ENCODE data around the gene HIC1.

HIC1 gene

DNA sequence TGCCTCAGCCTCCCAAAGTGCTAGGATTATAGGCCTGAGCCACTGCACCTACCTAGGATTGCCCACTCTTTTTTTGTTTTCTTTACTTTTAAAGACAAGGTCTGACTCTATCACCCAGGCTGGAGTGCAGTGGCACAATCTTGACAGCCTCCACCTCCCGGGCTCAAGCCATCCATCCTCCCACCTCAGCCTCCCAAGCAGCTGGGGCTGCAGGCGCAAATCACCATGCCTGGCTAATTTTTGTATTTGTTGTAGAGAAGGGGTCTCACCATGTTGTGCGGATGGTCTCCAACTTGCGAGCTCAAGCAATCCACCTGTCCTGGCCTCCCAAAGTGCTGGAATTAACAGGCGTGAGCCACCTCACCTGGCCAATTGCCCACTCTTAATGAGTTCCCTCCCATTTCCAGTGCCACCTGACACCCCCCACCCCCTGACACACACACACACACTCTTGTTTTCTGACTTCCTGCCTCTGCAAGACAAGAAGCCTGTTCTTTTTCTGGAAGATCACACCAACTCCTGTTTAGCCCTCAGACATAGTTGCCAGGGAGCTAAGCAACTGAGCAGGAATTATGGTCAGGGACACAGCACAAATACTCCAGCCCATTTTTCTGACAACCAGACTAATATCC lies 10.5 kb upstream of the HIC1 start:
- Histone ChIP-seq H3K36me3 (ENCODE audit: control insufficient read depth, insufficient read depth, low read length) (no peaks in the 10 kb centered on the region), H3K4me1 (ENCODE audit: control insufficient read depth, low read depth, low read length) (peaks cover 3% of the 10 kb centered on the region), H2BK120ac (ENCODE audit: low read depth, low read length) (no peak overlapping the region), H2AK5ac (ENCODE audit: low read length) (no peak overlapping the region), H3K79me1 (ENCODE audit: low read length) (peaks cover 2% of the 10 kb centered on the region), H3K4me3 (ENCODE audit: low read length) (no peak overlapping the region), H4K8ac (ENCODE audit: low read depth, low read length) (no peak overlapping the region), H3K56ac (ENCODE audit: low read length) (no peak overlapping the region), H3K27me3 (ENCODE audit: insufficient read depth, low read length, poor library complexity) (no peaks in the 10 kb centered on the region), H3K79me2 (ENCODE audit: control insufficient read depth, insufficient read depth, low read length) (no peaks in the 10 kb centered on the region), H3K23ac (ENCODE audit: low read length) (no peak overlapping the region), H2BK5ac (ENCODE audit: low read length) (no peak overlapping the region), H3K4me2 (ENCODE audit: low read length) (no peak overlapping the region), H3K27ac (ENCODE audit: low read depth, low read length) (no peak overlapping the region), H3K18ac (ENCODE audit: low read length) (no peak overlapping the region), H3K9ac (ENCODE audit: low read length) (no peak overlapping the region), H4K5ac (ENCODE audit: low read length) (no peak overlapping the region), H3K4ac (ENCODE audit: low read depth, low read length) (no peak overlapping the region), H2BK15ac (replicated peaks; ENCODE audit: low read depth) (no peak overlapping the region)
- no peak for DNase-seq
- no CpG with 5 or more reads among the region's 5 CpGs for WGBS (ENCODE audit: extremely low coverage, insufficient coverage, low lambda C conversion rate)

- H3K27me3 ChIP-seq (ENCODE audit: insufficient read depth, low read length, poor library complexity) = peaks cover 12% of the 10 kb centered on the region
Observed at GRCh38 chr17:2047590-2047989, 7.3 kb upstream of the HIC1 start.

DNA sequence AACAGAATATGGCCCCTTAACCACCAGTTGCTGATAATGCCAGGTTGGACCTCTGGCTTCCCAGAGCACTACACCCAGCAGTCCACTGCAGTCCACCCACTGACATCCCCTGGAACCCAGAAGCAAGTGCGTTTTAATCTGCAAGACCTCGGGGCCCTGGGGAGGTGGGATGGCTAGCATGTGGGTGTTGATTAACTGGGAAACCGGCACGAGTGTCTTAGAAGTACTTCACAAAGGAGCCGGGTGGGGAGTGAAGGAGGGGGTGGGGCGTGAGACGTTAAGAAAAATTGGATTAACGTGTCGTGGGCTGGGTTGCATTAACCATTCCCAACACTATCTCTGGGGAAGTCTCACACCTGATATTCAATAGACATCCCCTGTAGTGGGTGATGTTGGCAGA lies 6.1 kb upstream of the HIC1 start:
- peak; percentile 90 for DNase-seq
- H4K5ac ChIP-seq (ENCODE audit: low read length) = no peak overlapping the region
- no peak overlapping the region for H2BK15ac ChIP-seq (replicated peaks; ENCODE audit: low read depth)
- H3K56ac ChIP-seq (ENCODE audit: low read length) = no peak overlapping the region
- WGBS (ENCODE audit: extremely low coverage, insufficient coverage, low lambda C conversion rate) = no CpG with 5 or more reads among the region's 9 CpGs
- no peak overlapping the region for H3K23ac ChIP-seq (ENCODE audit: low read length)
- no peak overlapping the region for H3K27ac ChIP-seq (ENCODE audit: low read depth, low read length)
- no peak overlapping the region for H3K9ac ChIP-seq (ENCODE audit: low read length)
- H3K27me3 ChIP-seq (ENCODE audit: insufficient read depth, low read length, poor library complexity) = peaks cover 21% of the 10 kb centered on the region
- H3K36me3 ChIP-seq (ENCODE audit: control insufficient read depth, insufficient read depth, low read length) = no peaks in the 10 kb centered on the region
- H3K79me2 ChIP-seq (ENCODE audit: control insufficient read depth, insufficient read depth, low read length) = no peaks in the 10 kb centered on the region
- H3K4me1 ChIP-seq (ENCODE audit: control insufficient read depth, low read depth, low read length) = peaks cover 3% of the 10 kb centered on the region
- no peak overlapping the region for H2BK5ac ChIP-seq (ENCODE audit: low read length)
- H2AK5ac ChIP-seq (ENCODE audit: low read length) = no peak overlapping the region
- H2BK120ac ChIP-seq (ENCODE audit: low read depth, low read length) = no peak overlapping the region
- H3K18ac ChIP-seq (ENCODE audit: low read length) = no peak overlapping the region
- no peaks in the 10 kb centered on the region for H3K79me1 ChIP-seq (ENCODE audit: low read length)
- H3K4me3 ChIP-seq (ENCODE audit: low read length) = no peak overlapping the region
- H3K4ac ChIP-seq (ENCODE audit: low read depth, low read length) = no peak overlapping the region
- H3K4me2 ChIP-seq (ENCODE audit: low read length) = no peak overlapping the region
- no peak overlapping the region for H4K8ac ChIP-seq (ENCODE audit: low read depth, low read length)

More at GRCh38 chr17:2047590-2047989, 7.3 kb upstream of the HIC1 start:
- H3K9ac ChIP-seq (ENCODE audit: low read length) = no peak overlapping the region
- no CpG with 5 or more reads among the region's 6 CpGs for WGBS (ENCODE audit: extremely low coverage, insufficient coverage, low lambda C conversion rate)
- H3K23ac ChIP-seq (ENCODE audit: low read length) = no peak overlapping the region
- H3K4me3 ChIP-seq (ENCODE audit: low read length) = no peak overlapping the region
- no peak overlapping the region for H4K5ac ChIP-seq (ENCODE audit: low read length)
- no peak overlapping the region for H3K27ac ChIP-seq (ENCODE audit: low read depth, low read length)
- H3K4me1 ChIP-seq (ENCODE audit: control insufficient read depth, low read depth, low read length) = peaks cover 3% of the 10 kb centered on the region
- H3K4ac ChIP-seq (ENCODE audit: low read depth, low read length) = no peak overlapping the region
- no peak overlapping the region for H2BK15ac ChIP-seq (replicated peaks; ENCODE audit: low read depth)
- H3K79me1 ChIP-seq (ENCODE audit: low read length) = peaks cover 2% of the 10 kb centered on the region
- H3K4me2 ChIP-seq (ENCODE audit: low read length) = no peak overlapping the region
- DNase-seq = no peak
- H3K56ac ChIP-seq (ENCODE audit: low read length) = no peak overlapping the region
- H4K8ac ChIP-seq (ENCODE audit: low read depth, low read length) = no peak overlapping the region
- no peak overlapping the region for H2AK5ac ChIP-seq (ENCODE audit: low read length)
- H2BK5ac ChIP-seq (ENCODE audit: low read length) = no peak overlapping the region
- no peak overlapping the region for H2BK120ac ChIP-seq (ENCODE audit: low read depth, low read length)
- no peak overlapping the region for H3K18ac ChIP-seq (ENCODE audit: low read length)
- no peaks in the 10 kb centered on the region for H3K79me2 ChIP-seq (ENCODE audit: control insufficient read depth, insufficient read depth, low read length)
- H3K36me3 ChIP-seq (ENCODE audit: control insufficient read depth, insufficient read depth, low read length) = no peaks in the 10 kb centered on the region

GRCh38 chr17:2049333-2050299 lies 5.3 kb upstream of the HIC1 start:
- H4K8ac ChIP-seq (ENCODE audit: low read depth, low read length) = no peak overlapping the region
- peak overlapping the region; percentile 67 for H3K56ac ChIP-seq (ENCODE audit: low read length)
- no peak overlapping the region for H4K5ac ChIP-seq (ENCODE audit: low read length)
- peaks cover 28% of the 10 kb centered on the region for H3K27me3 ChIP-seq (ENCODE audit: insufficient read depth, low read length, poor library complexity)
- H3K27ac ChIP-seq (ENCODE audit: low read depth, low read length) = peak overlapping the region; percentile 89
- peaks cover 3% of the 10 kb centered on the region for H3K4me1 ChIP-seq (ENCODE audit: control insufficient read depth, low read depth, low read length)
- no peaks in the 10 kb centered on the region for H3K79me1 ChIP-seq (ENCODE audit: low read length)
- H3K9ac ChIP-seq (ENCODE audit: low read length) = peak overlapping the region; percentile 44
- no peak overlapping the region for H2BK5ac ChIP-seq (ENCODE audit: low read length)
- no CpG with 5 or more reads among the region's 104 CpGs for WGBS (ENCODE audit: extremely low coverage, insufficient coverage, low lambda C conversion rate)
- H2BK120ac ChIP-seq (ENCODE audit: low read depth, low read length) = peak overlapping the region; percentile 37
- peak overlapping the region; percentile 80 for H3K4me2 ChIP-seq (ENCODE audit: low read length)
- H2BK15ac ChIP-seq (replicated peaks; ENCODE audit: low read depth) = no peak overlapping the region
- no peaks in the 10 kb centered on the region for H3K79me2 ChIP-seq (ENCODE audit: control insufficient read depth, insufficient read depth, low read length)
- no peak overlapping the region for H3K4ac ChIP-seq (ENCODE audit: low read depth, low read length)
- H3K36me3 ChIP-seq (ENCODE audit: control insufficient read depth, insufficient read depth, low read length) = no peaks in the 10 kb centered on the region
- H3K18ac ChIP-seq (ENCODE audit: low read length) = peak overlapping the region; percentile 64
- DNase-seq = peak; percentile 70
- H3K4me3 ChIP-seq (ENCODE audit: low read length) = no peak overlapping the region
- no peak overlapping the region for H3K23ac ChIP-seq (ENCODE audit: low read length)
- H2AK5ac ChIP-seq (ENCODE audit: low read length) = no peak overlapping the region

- Histone ChIP-seq H3K4ac (ENCODE audit: low read depth, low read length) (no peak overlapping the region), H3K18ac (ENCODE audit: low read length) (no peak overlapping the region), H2AK5ac (ENCODE audit: low read length) (no peak overlapping the region), H3K4me1 (ENCODE audit: control insufficient read depth, low read depth, low read length) (peaks cover 3% of the 10 kb centered on the region), H3K36me3 (ENCODE audit: control insufficient read depth, insufficient read depth, low read length) (no peaks in the 10 kb centered on the region), H4K8ac (ENCODE audit: low read depth, low read length) (no peak overlapping the region), H2BK120ac (ENCODE audit: low read depth, low read length) (no peak overlapping the region), H3K23ac (ENCODE audit: low read length) (no peak overlapping the region), H3K79me1 (ENCODE audit: low read length) (no peaks in the 10 kb centered on the region), H3K27me3 (ENCODE audit: insufficient read depth, low read length, poor library complexity) (peaks cover 32% of the 10 kb centered on the region), H2BK5ac (ENCODE audit: low read length) (no peak overlapping the region), H3K56ac (ENCODE audit: low read length) (no peak overlapping the region), H4K5ac (ENCODE audit: low read length) (no peak overlapping the region), H3K4me2 (ENCODE audit: low read length) (no peak overlapping the region), H3K9ac (ENCODE audit: low read length) (no peak overlapping the region), H3K79me2 (ENCODE audit: control insufficient read depth, insufficient read depth, low read length) (no peaks in the 10 kb centered on the region), H3K27ac (ENCODE audit: low read depth, low read length) (no peak overlapping the region), H3K4me3 (ENCODE audit: low read length) (no peak overlapping the region), H2BK15ac (replicated peaks; ENCODE audit: low read depth) (no peak overlapping the region)
- WGBS (ENCODE audit: extremely low coverage, insufficient coverage, low lambda C conversion rate) = no CpG with 5 or more reads among the region's 88 CpGs
- peak; percentile 77 for DNase-seq
Observed at GRCh38 chr17:2050300-2051060, 4.4 kb upstream of the HIC1 start.

Data from mesendoderm (in vitro differentiated cells).